HG02642 (cell line): Measurements from ENCODE around the gene ARAP3.
A peak's percentile ranks its signal among the peaks of the same experiment; 100 is the strongest.

Experiments used
- ATAC-seq: cut with Tn5 transposase; IDR thresholded peaks from one replicate; pipeline ENCODE4 v1.9.1; 2021; ENCODE audit warnings: mild to moderate bottlenecking; ENCODE audit not compliant: unreplicated experiment, poor library complexity

ARAP3 gene

GRCh38 chr5:141674747-141675146, 7.3 kb downstream of the ARAP3 start:
- no peak for ATAC-seq

GRCh38 chr5:141672841-141673813, 8.9 kb downstream of the ARAP3 start:
- ATAC-seq, result no peak

GRCh38 chr5:141672071-141672840, 9.8 kb downstream of the ARAP3 start:
- no peak for ATAC-seq

- no peak for ATAC-seq
These were observed 12.5 kb downstream of the ARAP3 start for GRCh38 chr5:141669520-141669919.

GRCh38 chr5:141668601-141669265, 13.3 kb downstream of the ARAP3 start:
- no peak for ATAC-seq

GRCh38 chr5:141665995-141666940, 15.8 kb downstream of the ARAP3 start:
- ATAC-seq, result no peak

GRCh38 chr5:141664733-141665461, 17.1 kb downstream of the ARAP3 start:
- ATAC-seq, result peak; percentile 97

GRCh38 chr5:141663506-141663905, 18.5 kb downstream of the ARAP3 start:
- ATAC-seq, result no peak

GRCh38 chr5:141662028-141662427, 20.0 kb downstream of the ARAP3 start:
- no peak for ATAC-seq

GRCh38 chr5:141657937-141658545, 24.0 kb downstream of the ARAP3 start:
- ATAC-seq, result peak; percentile 69

GRCh38 chr5:141657404-141657803, 24.6 kb downstream of the ARAP3 start:
- no peak for ATAC-seq

GRCh38 chr5:141656396-141656795, 25.6 kb downstream of the ARAP3 start:
- ATAC-seq, result no peak

GRCh38 chr5:141655020-141655419, 27.0 kb downstream of the ARAP3 start:
- no peak for ATAC-seq

GRCh38 chr5:141654298-141654697, 27.7 kb downstream of the ARAP3 start:
- no peak for ATAC-seq

- ATAC-seq, result no peak
These were observed 30.3 kb downstream of the ARAP3 start for GRCh38 chr5:141651728-141652105.

GRCh38 chr5:141650851-141651727, 30.9 kb downstream of the ARAP3 start, which contains the start of gene FCHSD1:
Gene FCHSD1, minus strand, starts transcription at chr5:141651418. Its CDS starts 50 bp downstream, at chr5:141651368.
- peak; percentile 98 for ATAC-seq

- ATAC-seq, result no peak
These were observed 32.1 kb downstream of the ARAP3 start for GRCh38 chr5:141649972-141650371.
